ENCODE results near the gene SLC9A9.
"Not testable (repeated sequence)": the region's sequence is repeated elsewhere in the genome, so short reads cannot be mapped to it uniquely, and the experiment has no call there.

The SLC9A9 gene

GRCh38 chr3:143731320-143731719 is 116.9 kb downstream of the SLC9A9 start:
- H3K4me1 ChIP-seq (ENCODE audit: control insufficient read depth, insufficient read depth, low read length) = peaks cover 6% of the 10 kb centered on the region
- H3K4me3 ChIP-seq (ENCODE audit: low read length) = no peak overlapping the region
- no peak overlapping the region for H3K27ac ChIP-seq (ENCODE audit: low read depth, low read length)
- no peak overlapping the region for H3K9ac ChIP-seq (ENCODE audit: low read length)
- H3K27me3 ChIP-seq (ENCODE audit: control insufficient read depth, insufficient read depth, low read length) = no peaks in the 10 kb centered on the region
- no peaks in the 10 kb centered on the region for H3K36me3 ChIP-seq (ENCODE audit: control insufficient read depth, insufficient read depth, low read length)

GRCh38 chr3:143727391-143727790 is 120.9 kb downstream of the SLC9A9 start:
- H3K4me1 ChIP-seq (ENCODE audit: control insufficient read depth, insufficient read depth, low read length) = peaks cover 6% of the 10 kb centered on the region
- H3K36me3 ChIP-seq (ENCODE audit: control insufficient read depth, insufficient read depth, low read length) = no peaks in the 10 kb centered on the region
- H3K4me3 ChIP-seq (ENCODE audit: low read length) = peak overlapping the region; percentile 18
- no peak overlapping the region for H3K27ac ChIP-seq (ENCODE audit: low read depth, low read length)
- H3K9ac ChIP-seq (ENCODE audit: low read length) = no peak overlapping the region
- no peaks in the 10 kb centered on the region for H3K27me3 ChIP-seq (ENCODE audit: control insufficient read depth, insufficient read depth, low read length)

DNA sequence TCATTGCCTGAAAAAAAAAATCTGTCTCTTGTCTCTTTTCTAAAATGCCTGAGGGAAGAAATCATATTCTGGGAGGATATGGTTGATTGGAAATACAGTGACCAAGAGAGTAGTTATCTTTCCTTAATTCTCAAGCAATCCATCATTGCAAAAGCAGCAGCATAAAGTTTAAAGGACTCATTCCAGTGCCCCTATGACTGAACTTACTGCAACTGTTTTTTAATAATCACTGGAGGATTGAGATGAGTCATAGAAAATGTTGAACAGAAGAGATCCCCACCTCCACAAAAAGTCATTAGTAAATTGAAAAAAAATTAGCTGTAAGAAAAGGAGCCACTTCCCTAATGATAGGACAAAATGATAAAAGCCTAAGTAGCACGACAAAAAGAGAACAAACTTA is 121.5 kb downstream of the SLC9A9 start:
- no peaks in the 10 kb centered on the region for H3K36me3 ChIP-seq (ENCODE audit: control insufficient read depth, insufficient read depth, low read length)
- no peak overlapping the region for H3K27ac ChIP-seq (ENCODE audit: low read depth, low read length)
- no peaks in the 10 kb centered on the region for H3K27me3 ChIP-seq (ENCODE audit: control insufficient read depth, insufficient read depth, low read length)
- H3K4me1 ChIP-seq (ENCODE audit: control insufficient read depth, insufficient read depth, low read length) = peaks cover 6% of the 10 kb centered on the region
- no peak overlapping the region for H3K4me3 ChIP-seq (ENCODE audit: low read length)
- H3K9ac ChIP-seq (ENCODE audit: low read length) = no peak overlapping the region

- H3K4me1 ChIP-seq (ENCODE audit: control insufficient read depth, insufficient read depth, low read length) = no peaks in the 10 kb centered on the region
- no peaks in the 10 kb centered on the region for H3K27me3 ChIP-seq (ENCODE audit: control insufficient read depth, insufficient read depth, low read length)
- no peak overlapping the region for H3K27ac ChIP-seq (ENCODE audit: low read depth, low read length)
- no peak overlapping the region for H3K9ac ChIP-seq (ENCODE audit: low read length)
- H3K36me3 ChIP-seq (ENCODE audit: control insufficient read depth, insufficient read depth, low read length) = no peaks in the 10 kb centered on the region
- H3K4me3 ChIP-seq (ENCODE audit: low read length) = no peak overlapping the region
Observed at GRCh38 chr3:143720381-143720780, 127.9 kb downstream of the SLC9A9 start.

DNA sequence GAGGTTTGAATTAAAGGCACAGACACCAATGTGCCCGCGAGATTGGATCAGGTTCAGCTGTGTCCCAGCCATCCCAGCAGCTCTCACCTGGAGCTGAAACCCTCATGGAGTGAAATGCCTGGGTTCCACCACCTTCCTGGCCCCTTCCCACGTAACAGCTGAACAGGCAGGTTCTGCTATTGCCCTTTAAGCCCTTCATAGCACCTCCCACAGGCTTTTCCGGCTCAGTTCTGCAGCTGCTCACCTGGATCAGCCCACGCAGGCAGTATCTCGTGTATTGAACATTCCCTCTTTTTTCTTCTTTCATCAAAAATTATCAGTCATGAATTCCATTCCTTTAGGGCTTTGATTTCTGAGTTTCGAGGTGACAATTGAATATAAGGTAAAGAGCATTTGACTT is 129.8 kb downstream of the SLC9A9 start:
- no peaks in the 10 kb centered on the region for H3K36me3 ChIP-seq (ENCODE audit: control insufficient read depth, insufficient read depth, low read length)
- no peak overlapping the region for H3K9ac ChIP-seq (ENCODE audit: low read length)
- H3K27me3 ChIP-seq (ENCODE audit: control insufficient read depth, insufficient read depth, low read length) = no peaks in the 10 kb centered on the region
- no peaks in the 10 kb centered on the region for H3K4me1 ChIP-seq (ENCODE audit: control insufficient read depth, insufficient read depth, low read length)
- no peak overlapping the region for H3K4me3 ChIP-seq (ENCODE audit: low read length)
- no peak overlapping the region for H3K27ac ChIP-seq (ENCODE audit: low read depth, low read length)

- Histone ChIP-seq H3K4me1 (ENCODE audit: control insufficient read depth, insufficient read depth, low read length) (no peaks in the 10 kb centered on the region), H3K27ac (ENCODE audit: low read depth, low read length) (no peak overlapping the region), H3K4me3 (ENCODE audit: low read length) (no peak overlapping the region), H3K27me3 (ENCODE audit: control insufficient read depth, insufficient read depth, low read length) (no peaks in the 10 kb centered on the region), H3K36me3 (ENCODE audit: control insufficient read depth, insufficient read depth, low read length) (no peaks in the 10 kb centered on the region), H3K9ac (ENCODE audit: low read length) (no peak overlapping the region)
Observed at GRCh38 chr3:143716731-143717130, 131.5 kb downstream of the SLC9A9 start.

DNA sequence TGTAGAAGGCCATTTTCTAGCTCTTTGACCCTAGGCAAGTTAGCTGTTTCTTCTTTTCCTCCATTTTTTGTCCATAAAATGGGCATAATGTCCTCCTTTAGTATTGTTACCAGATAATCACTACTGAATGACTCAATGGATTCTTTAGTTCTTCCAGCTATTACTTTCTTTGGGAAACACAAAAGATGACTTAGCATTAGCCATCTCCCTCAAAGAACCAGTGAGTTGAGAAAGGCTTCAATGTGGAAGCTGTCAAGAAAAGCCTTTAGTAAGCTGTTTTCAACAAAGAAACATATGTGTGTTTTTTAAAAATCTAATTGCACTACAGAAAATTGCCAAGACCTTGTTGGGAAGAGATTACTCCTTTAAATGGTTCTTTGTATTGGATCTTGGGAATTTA is 135.7 kb downstream of the SLC9A9 start:
- no peak overlapping the region for H3K4me3 ChIP-seq (ENCODE audit: low read length)
- H3K27ac ChIP-seq (ENCODE audit: low read depth, low read length) = no peak overlapping the region
- H3K36me3 ChIP-seq (ENCODE audit: control insufficient read depth, insufficient read depth, low read length) = no peaks in the 10 kb centered on the region
- no peak overlapping the region for H3K9ac ChIP-seq (ENCODE audit: low read length)
- no peaks in the 10 kb centered on the region for H3K4me1 ChIP-seq (ENCODE audit: control insufficient read depth, insufficient read depth, low read length)
- H3K27me3 ChIP-seq (ENCODE audit: control insufficient read depth, insufficient read depth, low read length) = no peaks in the 10 kb centered on the region

- H3K36me3 ChIP-seq (ENCODE audit: control insufficient read depth, insufficient read depth, low read length) = no peaks in the 10 kb centered on the region
- H3K27me3 ChIP-seq (ENCODE audit: control insufficient read depth, insufficient read depth, low read length) = no peaks in the 10 kb centered on the region
- no peak overlapping the region for H3K4me3 ChIP-seq (ENCODE audit: low read length)
- no peaks in the 10 kb centered on the region for H3K4me1 ChIP-seq (ENCODE audit: control insufficient read depth, insufficient read depth, low read length)
- no peak overlapping the region for H3K9ac ChIP-seq (ENCODE audit: low read length)
- H3K27ac ChIP-seq (ENCODE audit: low read depth, low read length) = no peak overlapping the region
Observed at GRCh38 chr3:143707848-143708247, 140.4 kb downstream of the SLC9A9 start.

DNA sequence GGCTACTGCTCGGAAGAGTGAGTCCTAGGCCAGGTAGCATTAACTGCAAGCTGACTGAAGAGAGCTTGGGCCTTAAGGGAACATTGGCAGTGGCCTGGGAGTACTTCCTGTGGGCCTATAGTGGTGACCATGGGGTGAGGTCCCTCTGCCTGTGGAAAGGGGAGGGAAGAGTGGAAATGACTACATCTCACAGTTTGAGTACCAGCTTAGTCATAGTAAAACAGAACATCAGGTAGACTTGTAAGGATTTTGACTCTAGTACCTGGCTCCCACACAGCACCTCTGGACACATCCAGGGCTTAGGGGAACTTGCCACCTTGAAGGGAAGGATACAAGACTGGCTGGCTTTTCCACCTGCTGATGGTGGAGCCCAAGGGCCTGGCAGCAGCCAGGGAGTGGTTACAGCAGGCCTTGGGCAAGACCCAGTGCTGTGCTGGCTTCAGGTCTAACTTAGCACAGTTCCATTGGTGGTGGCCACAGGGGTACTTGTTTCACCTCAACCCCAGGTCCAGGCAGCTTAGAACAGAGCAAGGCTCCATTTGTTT is 147.8 kb downstream of the SLC9A9 start:
- H3K27ac ChIP-seq (ENCODE audit: low read depth, low read length) = no peak overlapping the region
- no peaks in the 10 kb centered on the region for H3K27me3 ChIP-seq (ENCODE audit: control insufficient read depth, insufficient read depth, low read length)
- no peaks in the 10 kb centered on the region for H3K4me1 ChIP-seq (ENCODE audit: control insufficient read depth, insufficient read depth, low read length)
- no peak overlapping the region for H3K9ac ChIP-seq (ENCODE audit: low read length)
- no peak overlapping the region for H3K4me3 ChIP-seq (ENCODE audit: low read length)
- H3K36me3 ChIP-seq (ENCODE audit: control insufficient read depth, insufficient read depth, low read length) = no peaks in the 10 kb centered on the region

DNA sequence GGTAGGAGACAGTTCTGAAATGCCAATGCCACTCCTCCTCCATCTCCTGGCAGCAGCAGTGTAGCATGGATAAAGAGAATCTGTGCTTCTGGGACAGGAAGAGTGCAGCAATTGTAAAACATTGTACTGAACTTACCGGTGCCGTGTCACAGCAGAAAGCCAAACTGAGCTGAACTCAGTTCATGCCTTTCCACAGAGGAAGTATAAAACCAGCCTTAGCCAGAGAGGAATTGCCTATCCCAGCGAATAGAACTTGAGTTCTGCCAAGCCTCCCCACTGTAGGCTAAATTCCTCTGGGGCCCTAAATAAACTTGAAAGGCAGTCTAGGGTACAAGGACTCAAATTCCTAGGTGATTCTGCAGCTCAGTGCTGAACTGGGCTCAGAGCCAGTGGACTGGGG is 148.8 kb downstream of the SLC9A9 start:
- H3K4me1 ChIP-seq (ENCODE audit: control insufficient read depth, insufficient read depth, low read length) = no peaks in the 10 kb centered on the region
- H3K27me3 ChIP-seq (ENCODE audit: control insufficient read depth, insufficient read depth, low read length) = no peaks in the 10 kb centered on the region
- no peak overlapping the region for H3K9ac ChIP-seq (ENCODE audit: low read length)
- no peak overlapping the region for H3K4me3 ChIP-seq (ENCODE audit: low read length)
- no peak overlapping the region for H3K27ac ChIP-seq (ENCODE audit: low read depth, low read length)
- no peaks in the 10 kb centered on the region for H3K36me3 ChIP-seq (ENCODE audit: control insufficient read depth, insufficient read depth, low read length)

GRCh38 chr3:143698682-143699303 is 149.5 kb downstream of the SLC9A9 start:
- H3K4me1 ChIP-seq (ENCODE audit: control insufficient read depth, insufficient read depth, low read length) = no peaks in the 10 kb centered on the region
- no peak overlapping the region for H3K27ac ChIP-seq (ENCODE audit: low read depth, low read length)
- no peak overlapping the region for H3K4me3 ChIP-seq (ENCODE audit: low read length)
- no peak overlapping the region for H3K9ac ChIP-seq (ENCODE audit: low read length)
- H3K36me3 ChIP-seq (ENCODE audit: control insufficient read depth, insufficient read depth, low read length) = no peaks in the 10 kb centered on the region
- no peaks in the 10 kb centered on the region for H3K27me3 ChIP-seq (ENCODE audit: control insufficient read depth, insufficient read depth, low read length)

- Histone ChIP-seq H3K27ac (ENCODE audit: low read depth, low read length) (no peak overlapping the region), H3K9ac (ENCODE audit: low read length) (no peak overlapping the region), H3K27me3 (ENCODE audit: control insufficient read depth, insufficient read depth, low read length) (no peaks in the 10 kb centered on the region), H3K36me3 (ENCODE audit: control insufficient read depth, insufficient read depth, low read length) (no peaks in the 10 kb centered on the region), H3K4me1 (ENCODE audit: control insufficient read depth, insufficient read depth, low read length) (no peaks in the 10 kb centered on the region), H3K4me3 (ENCODE audit: low read length) (no peak overlapping the region)
Observed at GRCh38 chr3:143697975-143698374, 150.3 kb downstream of the SLC9A9 start.

DNA sequence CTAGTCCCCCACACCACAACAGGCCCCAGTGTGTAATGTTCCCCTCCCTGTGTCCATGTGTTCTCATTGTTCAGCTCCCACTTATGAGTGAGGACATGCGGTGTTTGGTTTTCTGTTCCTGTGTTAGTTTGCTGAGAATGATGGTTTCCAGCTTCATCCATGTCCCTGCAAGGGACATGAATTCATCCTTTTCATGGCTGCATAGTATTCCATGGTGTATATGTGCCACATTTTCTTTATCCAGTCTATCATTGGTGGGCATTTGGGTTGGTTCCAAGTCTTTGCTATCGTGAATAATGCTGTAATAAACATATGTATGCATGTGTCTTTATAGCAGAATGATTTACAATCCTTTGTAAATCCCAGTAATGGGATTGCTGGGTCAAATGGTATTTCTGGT is 152.9 kb downstream of the SLC9A9 start:
- not testable (repeated sequence) for H3K4me3 ChIP-seq (ENCODE audit: low read length); H3K9ac ChIP-seq (ENCODE audit: low read length); H3K36me3 ChIP-seq (ENCODE audit: control insufficient read depth, insufficient read depth, low read length); H3K4me1 ChIP-seq (ENCODE audit: control insufficient read depth, insufficient read depth, low read length); H3K27me3 ChIP-seq (ENCODE audit: control insufficient read depth, insufficient read depth, low read length); H3K27ac ChIP-seq (ENCODE audit: low read depth, low read length)
